Endothelial cell (in vitro differentiated cells): Measurements from ENCODE around the gene CALM3. TPM values are rescaled to one million over a fixed set of nuclear protein-coding genes. Genes with fewer than 3 reads are reported as not detected.

Experiments used
- DNase-seq: peaks from one replicate; pipeline ENCODE4 v3.0.0; 2021; ENCODE audit warnings: low spot score
- H3K27ac Mint-ChIP-seq: one replicate; pipeline ENCODE4 v1.8.0; 2021; ENCODE audit warnings: mixed read lengths, inconsistent platforms; ENCODE audit not compliant: unreplicated experiment
- H3K27me3 Mint-ChIP-seq: one replicate; pipeline ENCODE4 v1.8.0; 2021; ENCODE audit warnings: mild to moderate bottlenecking, moderate library complexity, mixed read lengths, inconsistent platforms; ENCODE audit not compliant: unreplicated experiment
- H3K36me3 Mint-ChIP-seq: one replicate; pipeline ENCODE4 v1.8.0; 2021; ENCODE audit warnings: mild to moderate bottlenecking, low read depth, mixed read lengths, inconsistent platforms; ENCODE audit not compliant: unreplicated experiment
- H3K4me1 Mint-ChIP-seq: one replicate; pipeline ENCODE4 v1.8.0; 2021; ENCODE audit warnings: mild to moderate bottlenecking, mixed read lengths, inconsistent platforms; ENCODE audit not compliant: unreplicated experiment
- H3K4me3 Mint-ChIP-seq: one replicate; pipeline ENCODE4 v1.8.0; 2021; ENCODE audit warnings: mild to moderate bottlenecking, mixed read lengths, inconsistent platforms; ENCODE audit not compliant: unreplicated experiment
- H3K9me3 Mint-ChIP-seq: one replicate; pipeline ENCODE4 v1.8.0; 2021; ENCODE audit warnings: mixed read lengths, inconsistent platforms; ENCODE audit not compliant: unreplicated experiment
- CTCF ChIP-seq: fragments of 200-600 bp; sonication (generic); IDR thresholded peaks from one replicate; pipeline ENCODE4 v1.5.0; 2021; ENCODE audit warnings: antibody characterized with exemption; ENCODE audit not compliant: unreplicated experiment
- total RNA-seq: library from RNA; stranded (reverse); fragmentation: NEBNext Ultra II Directional; extraction: Animal tissue kit (Norgen Biotek cat#: 25700); gene quantifications from one replicate; pipeline ENCODE4 v1.2.1, GENCODE V29; 2021; ENCODE audit not compliant: unreplicated experiment

CALM3 gene
- total RNA-seq, 1 donor from 2014 or later, result 564 TPM

- H3K36me3 Mint-ChIP-seq, result no peaks in the 10 kb centered on the region
- no peak for TF ChIP-seq CTCF
- H3K27ac Mint-ChIP-seq, result no peak overlapping the region
- no peak overlapping the region for H3K4me3 Mint-ChIP-seq
- H3K4me1 Mint-ChIP-seq, result peaks cover 3% of the 10 kb centered on the region
- peaks cover 9% of the 10 kb centered on the region for H3K27me3 Mint-ChIP-seq
- DNase-seq, result no peak
- H3K9me3 Mint-ChIP-seq, result no peaks in the 10 kb centered on the region
Observed at GRCh38 chr19:46618670-46619231, 17.6 kb downstream of the CALM3 start.

GRCh38 chr19:46620267-46620666, 19.1 kb downstream of the CALM3 start:
- H3K36me3 Mint-ChIP-seq, result no peaks in the 10 kb centered on the region
- TF ChIP-seq CTCF, result no peak
- H3K27ac Mint-ChIP-seq, result no peak overlapping the region
- peaks cover 3% of the 10 kb centered on the region for H3K4me1 Mint-ChIP-seq
- DNase-seq, result no peak
- H3K4me3 Mint-ChIP-seq, result no peak overlapping the region
- H3K27me3 Mint-ChIP-seq, result peaks cover 8% of the 10 kb centered on the region
- H3K9me3 Mint-ChIP-seq, result no peaks in the 10 kb centered on the region

- no peaks in the 10 kb centered on the region for H3K36me3 Mint-ChIP-seq
- no peak for DNase-seq
- peaks cover 8% of the 10 kb centered on the region for H3K27me3 Mint-ChIP-seq
- H3K9me3 Mint-ChIP-seq, result no peaks in the 10 kb centered on the region
- H3K4me3 Mint-ChIP-seq, result no peak overlapping the region
- no peak for TF ChIP-seq CTCF
- no peak overlapping the region for H3K27ac Mint-ChIP-seq
- peaks cover 3% of the 10 kb centered on the region for H3K4me1 Mint-ChIP-seq
Observed at GRCh38 chr19:46620716-46621115, 19.6 kb downstream of the CALM3 start.

- DNase-seq, result no peak
- H3K4me3 Mint-ChIP-seq, result no peak overlapping the region
- H3K27ac Mint-ChIP-seq, result no peak overlapping the region
- H3K27me3 Mint-ChIP-seq, result peaks cover 8% of the 10 kb centered on the region
- no peaks in the 10 kb centered on the region for H3K36me3 Mint-ChIP-seq
- H3K4me1 Mint-ChIP-seq, result peaks cover 3% of the 10 kb centered on the region
- no peaks in the 10 kb centered on the region for H3K9me3 Mint-ChIP-seq
- no peak for TF ChIP-seq CTCF
Observed at GRCh38 chr19:46621191-46622117, 20.3 kb downstream of the CALM3 start.

- Mint-ChIP-seq H3K36me3 (no peaks in the 10 kb centered on the region), H3K4me3 (no peak overlapping the region), H3K27me3 (peaks cover 4% of the 10 kb centered on the region), H3K4me1 (no peaks in the 10 kb centered on the region), H3K9me3 (no peaks in the 10 kb centered on the region), H3K27ac (no peak overlapping the region)
- DNase-seq, result no peak
- no peak for TF ChIP-seq CTCF
Observed at GRCh38 chr19:46622118-46622446, 21.0 kb downstream of the CALM3 start.
